Erythroblast (primary cell): ENCODE measurements around the gene OPCML.

ENCODE experiments used
- GATA1 ChIP-seq: IDR thresholded peaks from 2 replicates; pipeline ENCODE4 v1.6.1; 2011; ENCODE audit warnings: low read depth, mild to moderate bottlenecking, control low read depth, low read length, moderate library complexity
- POLR2A ChIP-seq: IDR thresholded peaks from 2 replicates; pipeline ENCODE4 v1.6.1; 2011; ENCODE audit warnings: mild to moderate bottlenecking, low read length

DNA sequence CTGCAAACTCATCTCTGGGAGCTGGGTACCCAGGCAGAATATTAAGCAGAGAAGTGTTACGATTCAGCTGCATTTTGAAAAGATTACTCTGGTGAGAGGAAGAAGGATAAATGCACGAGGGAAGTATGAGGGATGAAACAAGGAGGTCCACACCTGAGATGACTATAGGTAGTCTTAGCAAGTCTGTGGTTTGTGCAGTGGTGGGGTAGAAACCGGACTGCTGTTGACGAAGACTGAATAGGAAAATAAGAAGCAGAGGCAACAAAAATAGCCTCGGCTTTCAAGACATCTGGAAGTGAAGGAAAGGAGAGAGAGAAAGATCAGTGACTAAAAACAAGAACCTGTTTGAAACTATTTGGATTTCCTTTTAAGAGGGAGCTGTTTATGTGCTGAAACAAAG is 810.8 kb downstream of the OPCML start:
- TF ChIP-seq POLR2A = no peak
- no peak for TF ChIP-seq GATA1
